Ishikawa (cell line): Measurements from ENCODE around the gene CCDC88C.

Experiments
- REST ChIP-seq: IDR thresholded peaks from 2 replicates; pipeline ENCODE4 v1.6.1; 2012; ENCODE audit warnings: low read depth, mild to moderate bottlenecking
- ZBTB7A ChIP-seq: IDR thresholded peaks from 2 replicates; pipeline ENCODE4 v1.6.1; 2012; ENCODE audit warnings: low read depth

DNA sequence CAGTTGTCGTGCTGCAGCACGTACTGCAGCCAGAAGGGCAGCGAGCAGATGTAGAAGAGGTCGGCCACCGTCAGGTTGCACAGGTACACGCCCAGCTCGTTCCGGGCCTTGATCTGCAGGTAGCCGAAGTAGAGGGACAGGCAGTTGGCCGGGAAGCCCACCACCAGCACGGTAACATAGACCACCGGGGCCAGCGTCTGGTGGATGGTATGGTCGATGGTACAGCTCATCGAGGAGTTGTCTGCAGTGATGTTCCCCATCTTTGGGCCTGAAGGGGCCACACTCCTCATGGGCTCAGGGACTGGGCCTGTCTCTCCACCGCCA is 182.9 kb downstream of the CCDC88C start:
- TF ChIP-seq REST (no peak), ZBTB7A (no peak)
